Right renal pelvis (tissue), 4 donors: Measurements from ENCODE around the gene OR5K2. TPM values are rescaled to one million over a fixed set of nuclear protein-coding genes. Genes with fewer than 3 reads are reported as not detected.

Experiments used
- polyA plus RNA-seq, 4 donors: library from polyadenylated mRNA; unstranded; fragments of 120-200 nt; gene quantifications; one replicate each; pipeline ENCODE4 v1.2.1, GENCODE V29; 2013; ENCODE audit not compliant: insufficient read length in 4 of 4

The OR5K2 gene
- polyA plus RNA-seq, 4 donors: 0.35 TPM; not detected in 2

Other genes with a start within 250 kb of the OR5K2 start
- not detected for gene OR5H6, start 233.4 kb upstream of the OR5K2 start, polyA plus RNA-seq
- gene OR5H2, start 215.2 kb upstream of the OR5K2 start, polyA plus RNA-seq: not detected
- gene OR5K4, start 143.8 kb upstream of the OR5K2 start, polyA plus RNA-seq: not detected
- gene OR5K3, start 107.0 kb upstream of the OR5K2 start, polyA plus RNA-seq: not detected
- gene OR5K1, start 34.5 kb upstream of the OR5K2 start, polyA plus RNA-seq: under 1 TPM in 1 of 4 donors, not detected in 3; 0.19 TPM
- gene CLDND1, start 25.2 kb downstream of the OR5K2 start, polyA plus RNA-seq: 100 to 1,000 TPM; 162 to 189 (median 173) TPM
- gene GPR15, start 34.3 kb downstream of the OR5K2 start, polyA plus RNA-seq: not detected
- gene CPOX, start 95.9 kb downstream of the OR5K2 start, polyA plus RNA-seq: 10 to 100 TPM; 24.4 to 25.7 (median 24.7) TPM